Neural progenitor cell (in vitro differentiated cells): Measurements from ENCODE around the gene ALK. TPM values are rescaled to one million over a fixed set of nuclear protein-coding genes. Genes with fewer than 3 reads are reported as not detected.

Experiments used
- DNase-seq: peaks from one replicate; pipeline ENCODE4 v3.0.0-alpha.2; 2016; ENCODE audit warnings: low spot score
- H2AFZ ChIP-seq: fragments of 200-600 bp; sonication (generic); replicated peaks from 2 replicates; pipeline ENCODE4 v1.6.1; 2016; ENCODE audit warnings: antibody characterized with exemption
- H3F3A ChIP-seq: fragments of 200-600 bp; sonication (generic); 2 replicates; pipeline ENCODE4 v1.6.1; 2016; ENCODE audit warnings: antibody characterized with exemption, low read depth
- H3K27ac ChIP-seq: fragments of 200-600 bp; sonication (generic); 2 replicates; pipeline ENCODE4 v1.5.1; 2016; ENCODE audit warnings: mild to moderate bottlenecking
- H3K27me3 ChIP-seq: fragments of 200-600 bp; sonication (generic); 2 replicates; pipeline ENCODE4 v1.6.1; 2016; ENCODE audit warnings: mild to moderate bottlenecking, moderate library complexity
- H3K36me3 ChIP-seq: fragments of 200-600 bp; sonication (generic); 2 replicates; pipeline ENCODE4 v1.5.1; 2016
- H3K4me1 ChIP-seq: fragments of 200-600 bp; sonication (generic); 2 replicates; pipeline ENCODE4 v1.6.1; 2016; ENCODE audit warnings: mixed run types
- H3K4me2 ChIP-seq: fragments of 200-600 bp; sonication (generic); 2 replicates; pipeline ENCODE4 v1.6.1; 2016
- H3K4me3 ChIP-seq: fragments of 200-600 bp; sonication (generic); 2 replicates; pipeline ENCODE4 v1.5.1; 2016
- H3K79me2 ChIP-seq: fragments of 200-600 bp; sonication (generic); 2 replicates; pipeline ENCODE4 v1.6.1; 2016; ENCODE audit warnings: low read depth
- H3K9ac ChIP-seq: fragments of 200-600 bp; sonication (generic); 2 replicates; pipeline ENCODE4 v1.6.1; 2016
- H3K9me3 ChIP-seq: fragments of 200-600 bp; sonication (generic); 2 replicates; pipeline ENCODE4 v1.5.1; 2016; ENCODE audit warnings: low read depth
- H4K20me1 ChIP-seq: fragments of 200-600 bp; sonication (generic); 2 replicates; pipeline ENCODE4 v1.6.1; 2016; ENCODE audit warnings: low read depth
- H3K27ac Mint-ChIP-seq: 3 replicates; pipeline ENCODE4 v1.8.0; 2021; ENCODE audit warnings: mixed read lengths
- H3K27me3 Mint-ChIP-seq: 2 replicates; pipeline ENCODE4 v1.8.0; 2022; ENCODE audit warnings: low read depth, mild to moderate bottlenecking, inconsistent platforms, moderate library complexity, mixed read lengths; ENCODE audit not compliant: insufficient read depth
- H3K36me3 Mint-ChIP-seq: 3 replicates; pipeline ENCODE4 v1.8.0; 2021; ENCODE audit warnings: mixed read lengths
- H3K4me1 Mint-ChIP-seq: 3 replicates; pipeline ENCODE4 v1.8.0; 2021; ENCODE audit warnings: mixed read lengths
- H3K4me3 Mint-ChIP-seq: 3 replicates; pipeline ENCODE4 v1.8.0; 2021; ENCODE audit warnings: mild to moderate bottlenecking, moderate library complexity, mixed read lengths
- H3K9me3 Mint-ChIP-seq: 3 replicates; pipeline ENCODE4 v1.8.0; 2020; ENCODE audit warnings: mixed read lengths
- EZH2 ChIP-seq: fragments of 200-600 bp; sonication (generic); IDR thresholded peaks from 2 replicates; pipeline ENCODE4 v1.6.1; 2017; ENCODE audit warnings: antibody characterized with exemption, mild to moderate bottlenecking, moderate library complexity
- EZH2phosphoT487 ChIP-seq: fragments of 200-600 bp; sonication (generic); IDR thresholded peaks from 2 replicates; pipeline ENCODE4 v1.6.1; 2017; ENCODE audit warnings: antibody characterized with exemption
- total RNA-seq: library from RNA; depleted of rRNA; stranded (reverse); fragments of >200 nt; gene quantifications from 2 replicates; pipeline ENCODE4 v1.2.3, GENCODE V29; 2015; ENCODE audit warnings: low replicate concordance
- TF ChIP-seq, protein P1 (sequence below): fragments of 200-600 bp; sonication (generic); IDR thresholded peaks from 2 replicates; pipeline ENCODE4 v1.5.1; 2017; ENCODE audit warnings: antibody characterized with exemption, mild to moderate bottlenecking

The ALK gene
- total RNA-seq, 1 donor from 2014 or later = not detected

DNA sequence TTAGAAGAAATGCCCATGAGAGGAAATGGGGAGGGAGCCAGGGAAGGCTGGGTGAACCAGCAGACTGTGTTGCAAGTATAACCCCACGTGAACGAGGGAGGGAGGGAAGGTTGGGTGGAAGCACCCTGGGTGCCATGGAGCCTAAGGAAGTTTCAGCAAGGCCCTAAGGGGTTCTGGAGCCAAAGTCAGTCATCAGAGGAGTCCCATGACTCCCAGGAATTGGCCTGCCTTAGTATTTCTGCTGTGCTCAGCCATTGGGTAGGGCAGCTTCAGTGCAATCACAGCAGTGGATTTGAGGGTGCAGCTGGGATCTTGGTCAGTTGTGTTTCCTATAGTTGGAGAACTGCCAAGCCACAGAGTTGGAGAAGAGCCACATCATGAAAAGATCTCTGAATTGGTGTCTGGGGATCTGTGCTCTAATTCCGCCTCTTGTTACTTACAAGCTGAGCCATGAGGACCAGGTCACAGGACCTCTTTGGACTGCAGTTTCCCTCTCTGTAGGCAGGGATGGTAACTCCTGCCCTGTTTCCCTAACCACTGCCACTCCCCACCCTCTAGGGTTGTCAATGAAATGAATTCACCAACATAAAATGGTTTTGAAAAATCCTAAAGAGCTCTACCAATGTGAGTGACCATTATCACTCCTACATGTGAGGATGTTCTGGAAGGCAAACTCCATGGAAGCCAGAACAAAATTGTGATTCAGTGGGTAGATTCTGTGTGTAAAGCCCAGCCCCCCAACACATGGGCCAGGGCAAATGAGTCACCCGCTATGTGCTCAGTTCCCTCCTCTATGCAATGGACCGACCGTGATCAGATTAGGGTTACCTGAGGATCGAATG is 697.3 kb downstream of the ALK start:
- peaks cover 15% of the 10 kb centered on the region for H3K4me1 Mint-ChIP-seq
- no peaks in the 10 kb centered on the region for H3K9me3 Mint-ChIP-seq
- no peaks in the 10 kb centered on the region for H3K36me3 Mint-ChIP-seq
- H3K27ac Mint-ChIP-seq = peak overlapping the region; percentile 22
- H3K79me2 ChIP-seq = no peaks in the 10 kb centered on the region
- no peaks in the 10 kb centered on the region for H4K20me1 ChIP-seq
- no peaks in the 10 kb centered on the region for H3K9me3 ChIP-seq
- H3K4me1 ChIP-seq = no peaks in the 10 kb centered on the region
- no peak overlapping the region for H3K4me2 ChIP-seq
- TF ChIP-seq EZH2phosphoT487 (no peak), EZH2 (no peak)
- TF ChIP-seq, protein P1, sequence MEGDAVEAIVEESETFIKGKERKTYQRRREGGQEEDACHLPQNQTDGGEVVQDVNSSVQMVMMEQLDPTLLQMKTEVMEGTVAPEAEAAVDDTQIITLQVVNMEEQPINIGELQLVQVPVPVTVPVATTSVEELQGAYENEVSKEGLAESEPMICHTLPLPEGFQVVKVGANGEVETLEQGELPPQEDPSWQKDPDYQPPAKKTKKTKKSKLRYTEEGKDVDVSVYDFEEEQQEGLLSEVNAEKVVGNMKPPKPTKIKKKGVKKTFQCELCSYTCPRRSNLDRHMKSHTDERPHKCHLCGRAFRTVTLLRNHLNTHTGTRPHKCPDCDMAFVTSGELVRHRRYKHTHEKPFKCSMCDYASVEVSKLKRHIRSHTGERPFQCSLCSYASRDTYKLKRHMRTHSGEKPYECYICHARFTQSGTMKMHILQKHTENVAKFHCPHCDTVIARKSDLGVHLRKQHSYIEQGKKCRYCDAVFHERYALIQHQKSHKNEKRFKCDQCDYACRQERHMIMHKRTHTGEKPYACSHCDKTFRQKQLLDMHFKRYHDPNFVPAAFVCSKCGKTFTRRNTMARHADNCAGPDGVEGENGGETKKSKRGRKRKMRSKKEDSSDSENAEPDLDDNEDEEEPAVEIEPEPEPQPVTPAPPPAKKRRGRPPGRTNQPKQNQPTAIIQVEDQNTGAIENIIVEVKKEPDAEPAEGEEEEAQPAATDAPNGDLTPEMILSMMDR = no peak
- DNase-seq = no peak
- no peak overlapping the region for H3K4me3 ChIP-seq
- no peaks in the 10 kb centered on the region for H3F3A ChIP-seq
- H2AFZ ChIP-seq = no peak overlapping the region
- H3K27me3 ChIP-seq = no peaks in the 10 kb centered on the region
- no peak overlapping the region for H3K4me3 Mint-ChIP-seq
- no peaks in the 10 kb centered on the region for H3K36me3 ChIP-seq
- H3K27ac ChIP-seq = no peak overlapping the region
- H3K27me3 Mint-ChIP-seq = peaks cover 5% of the 10 kb centered on the region
- H3K9ac ChIP-seq = no peak overlapping the region

DNA sequence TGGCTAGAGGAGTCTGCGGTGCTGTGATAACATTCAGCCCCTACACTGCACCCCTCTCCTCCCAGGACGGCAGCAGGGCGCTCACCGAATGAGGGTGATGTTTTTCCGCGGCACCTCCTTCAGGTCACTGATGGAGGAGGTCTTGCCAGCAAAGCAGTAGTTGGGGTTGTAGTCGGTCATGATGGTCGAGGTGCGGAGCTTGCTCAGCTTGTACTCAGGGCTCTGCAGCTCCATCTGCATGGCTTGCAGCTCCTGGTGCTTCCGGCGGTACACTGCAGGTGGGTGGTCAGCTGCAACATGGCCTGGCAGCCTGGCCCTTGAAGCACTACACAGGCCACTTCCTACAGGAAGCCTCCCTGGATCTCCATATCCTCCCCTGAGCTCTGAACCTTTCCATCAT is 698.1 kb downstream of the ALK start:
- no peak for DNase-seq
- Histone ChIP-seq H2AFZ (no peak overlapping the region), H3K4me1 (no peaks in the 10 kb centered on the region), H4K20me1 (no peaks in the 10 kb centered on the region), H3K9me3 (no peaks in the 10 kb centered on the region), H3K27me3 (no peaks in the 10 kb centered on the region), H3K9ac (no peak overlapping the region), H3F3A (no peaks in the 10 kb centered on the region), H3K27ac (no peak overlapping the region), H3K79me2 (no peaks in the 10 kb centered on the region), H3K36me3 (no peaks in the 10 kb centered on the region), H3K4me2 (no peak overlapping the region), H3K4me3 (no peak overlapping the region)
- H3K4me1 Mint-ChIP-seq = peaks cover 15% of the 10 kb centered on the region
- no peak overlapping the region for H3K27ac Mint-ChIP-seq
- H3K9me3 Mint-ChIP-seq = no peaks in the 10 kb centered on the region
- peaks cover 5% of the 10 kb centered on the region for H3K27me3 Mint-ChIP-seq
- no peak overlapping the region for H3K4me3 Mint-ChIP-seq
- no peak for TF ChIP-seq EZH2
- TF ChIP-seq, protein P1 = no peak
- TF ChIP-seq EZH2phosphoT487 = no peak
- no peaks in the 10 kb centered on the region for H3K36me3 Mint-ChIP-seq

DNA sequence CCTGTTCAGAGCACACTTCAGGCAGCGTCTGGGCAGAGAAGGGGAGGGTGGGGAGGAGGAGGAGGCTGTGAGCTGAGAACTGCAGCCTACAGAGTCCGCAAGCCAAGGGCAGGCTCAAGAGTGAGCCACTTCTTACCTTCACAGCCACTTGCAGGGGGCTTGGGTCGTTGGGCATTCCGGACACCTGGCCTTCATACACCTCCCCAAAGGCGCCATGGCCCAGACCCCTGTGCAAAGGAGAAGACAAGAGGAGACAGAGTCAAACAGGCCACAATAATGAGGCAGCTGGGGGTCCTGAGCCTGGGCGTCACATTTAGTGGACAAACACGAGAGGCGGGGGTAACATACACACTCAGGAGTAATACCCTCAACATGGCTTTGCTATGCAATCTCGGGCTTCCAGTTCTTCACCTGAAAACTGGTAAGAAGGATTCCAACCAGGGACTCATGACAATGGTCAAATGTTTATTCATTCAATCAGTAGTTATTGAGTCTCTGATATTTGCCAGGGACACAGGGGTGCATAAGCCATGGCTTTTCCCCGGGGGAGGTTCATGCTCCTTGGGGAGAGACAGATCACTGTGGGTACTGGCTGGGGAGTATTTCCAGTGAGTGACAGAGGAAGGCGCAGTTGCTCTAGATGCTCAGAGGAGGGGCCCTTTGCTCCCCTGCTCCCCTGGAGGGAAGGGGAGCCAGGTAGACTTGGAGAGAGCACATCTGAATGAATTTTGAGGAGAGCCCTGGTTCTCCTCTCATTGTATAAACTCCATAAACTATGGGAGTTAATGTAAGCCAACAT is 698.8 kb downstream of the ALK start:
- Mint-ChIP-seq H3K4me3 (no peak overlapping the region), H3K27ac (no peak overlapping the region), H3K4me1 (peaks cover 12% of the 10 kb centered on the region), H3K9me3 (no peaks in the 10 kb centered on the region), H3K27me3 (peaks cover 5% of the 10 kb centered on the region), H3K36me3 (no peaks in the 10 kb centered on the region)
- Histone ChIP-seq H3K4me2 (no peak overlapping the region), H3K4me3 (no peak overlapping the region), H4K20me1 (no peaks in the 10 kb centered on the region), H3K27me3 (no peaks in the 10 kb centered on the region), H3K9ac (no peak overlapping the region), H2AFZ (no peak overlapping the region), H3K27ac (no peak overlapping the region), H3K36me3 (no peaks in the 10 kb centered on the region), H3K79me2 (no peaks in the 10 kb centered on the region), H3F3A (no peaks in the 10 kb centered on the region), H3K4me1 (no peaks in the 10 kb centered on the region), H3K9me3 (no peaks in the 10 kb centered on the region)
- DNase-seq = no peak
- TF ChIP-seq, protein P1 = no peak
- TF ChIP-seq EZH2 (no peak), EZH2phosphoT487 (no peak)
